Measurements from ENCODE around the gene SORCS1. TPM values are rescaled to one million over a fixed set of nuclear protein-coding genes. Genes with fewer than 3 reads are reported as not detected.

The SORCS1 gene
- polyA plus RNA-seq, 1 donor (not counting 4 experiments of a cell fraction or from before 2014, with no cell fraction given) = not detected

- dilution Hi-C loops (cut with MboI; ENCODE audit: extremely low pct_ligation_motif_present, low sequenced_read_pairs) = no loop called here
- Histone ChIP-seq H3K9ac (ENCODE audit: control insufficient read depth, extremely low read depth, insufficient read depth, low read length) (no peak overlapping the region), H3K4me3 (ENCODE audit: control insufficient read depth in 2 of 3, extremely low read depth in 1 of 3, insufficient read depth in 2 of 3, low read depth in 1 of 3, low read length in 3 of 3) (no peak overlapping the region), H3K4me2 (ENCODE audit: control insufficient read depth, extremely low read depth, insufficient read depth, low read depth, low read length) (no peak overlapping the region), H3K27me3 (ENCODE audit: control insufficient read depth, extremely low read depth, insufficient read depth, low read length) (no peaks in the 10 kb centered on the region), H2AFZ (ENCODE audit: control insufficient read depth, low read length) (no peak overlapping the region), H3K36me3 (ENCODE audit: control insufficient read depth in 2 of 2, extremely low read depth in 1 of 2, insufficient read depth in 2 of 2, low read length in 2 of 2) (no peaks in the 10 kb centered on the region), H3K4me1 (ENCODE audit: control insufficient read depth, extremely low read depth, insufficient read depth, low read length) (no peaks in the 10 kb centered on the region), H4K20me1 (ENCODE audit: control insufficient read depth, extremely low read depth, insufficient read depth, low read length) (no peaks in the 10 kb centered on the region), H3K9me1 (ENCODE audit: control insufficient read depth, extremely low read depth, insufficient read depth, low read length) (no peaks in the 10 kb centered on the region), H3K9me3 (ENCODE audit: control insufficient read depth, low read depth, low read length) (no peaks in the 10 kb centered on the region), H3K27ac (ENCODE audit: control insufficient read depth, insufficient read depth, low read length) (no peak overlapping the region), H3K79me2 (ENCODE audit: control insufficient read depth, insufficient read depth, low read length) (no peaks in the 10 kb centered on the region)
- FAIRE-seq (no peak), DNase-seq (ENCODE audit: low read depth, low spot score) (no peak)
- no peak for TF ChIP-seq CTCF (optimal IDR thresholded peaks at IDR 0.05 in 1 of 3, IDR thresholded peaks at IDR 0.05 in 1 of 3, conservative IDR thresholded peaks at IDR 0.05 in 1 of 3; ENCODE audit: extremely low read depth in 1 of 3, insufficient read depth in 2 of 3, low read length in 3 of 3)
- TF ChIP-seq EZH2 (IDR thresholded peaks at IDR 0.05; ENCODE audit: low read length) = no peak
Measured at GRCh38 chr10:106652279-106652678, 512.2 kb downstream of the SORCS1 start.

GRCh38 chr10:106648534-106649481 is 515.7 kb downstream of the SORCS1 start:
- no peak overlapping the region for H3K4me2 ChIP-seq (ENCODE audit: control insufficient read depth, extremely low read depth, insufficient read depth, low read depth, low read length)
- H3K27me3 ChIP-seq (ENCODE audit: control insufficient read depth, extremely low read depth, insufficient read depth, low read length) = no peaks in the 10 kb centered on the region
- dilution Hi-C loops (cut with MboI; ENCODE audit: extremely low pct_ligation_motif_present, low sequenced_read_pairs) = no loop called here
- no peak for FAIRE-seq
- no peaks in the 10 kb centered on the region for H3K36me3 ChIP-seq (ENCODE audit: control insufficient read depth in 2 of 2, extremely low read depth in 1 of 2, insufficient read depth in 2 of 2, low read length in 2 of 2)
- H3K9me3 ChIP-seq (ENCODE audit: control insufficient read depth, low read depth, low read length) = no peaks in the 10 kb centered on the region
- H3K4me1 ChIP-seq (ENCODE audit: control insufficient read depth, extremely low read depth, insufficient read depth, low read length) = no peaks in the 10 kb centered on the region
- no peak for DNase-seq (ENCODE audit: low read depth, low spot score)
- H3K9ac ChIP-seq (ENCODE audit: control insufficient read depth, extremely low read depth, insufficient read depth, low read length) = no peak overlapping the region
- no peaks in the 10 kb centered on the region for H3K9me1 ChIP-seq (ENCODE audit: control insufficient read depth, extremely low read depth, insufficient read depth, low read length)
- H3K27ac ChIP-seq (ENCODE audit: control insufficient read depth, insufficient read depth, low read length) = no peak overlapping the region
- no peaks in the 10 kb centered on the region for H4K20me1 ChIP-seq (ENCODE audit: control insufficient read depth, extremely low read depth, insufficient read depth, low read length)
- TF ChIP-seq EZH2 (IDR thresholded peaks at IDR 0.05; ENCODE audit: low read length) = no peak
- TF ChIP-seq CTCF (optimal IDR thresholded peaks at IDR 0.05 in 1 of 3, IDR thresholded peaks at IDR 0.05 in 1 of 3, conservative IDR thresholded peaks at IDR 0.05 in 1 of 3; ENCODE audit: extremely low read depth in 1 of 3, insufficient read depth in 2 of 3, low read length in 3 of 3) = no peak
- no peak overlapping the region for H3K4me3 ChIP-seq (ENCODE audit: control insufficient read depth in 2 of 3, extremely low read depth in 1 of 3, insufficient read depth in 2 of 3, low read depth in 1 of 3, low read length in 3 of 3)
- no peak overlapping the region for H2AFZ ChIP-seq (ENCODE audit: control insufficient read depth, low read length)
- no peaks in the 10 kb centered on the region for H3K79me2 ChIP-seq (ENCODE audit: control insufficient read depth, insufficient read depth, low read length)

Data from keratinocyte (primary cell).